Neural crest cell (in vitro differentiated cells): ENCODE results near the gene TMEM131L. TPM values are rescaled to one million over a fixed set of nuclear protein-coding genes. Genes with fewer than 3 reads are reported as not detected.
A peak's percentile ranks its signal among the peaks of the same experiment; 100 is the strongest.

Experiments used
- DNase-seq: peaks from one replicate; pipeline ENCODE4 v3.0.0; 2021; ENCODE audit warnings: low read depth, mixed read lengths, low spot score
- H3K27ac Mint-ChIP-seq: one replicate; pipeline ENCODE4 v1.8.0; 2021; ENCODE audit warnings: mild to moderate bottlenecking, mixed read lengths; ENCODE audit not compliant: unreplicated experiment
- H3K27me3 Mint-ChIP-seq: 2 replicates; pipeline ENCODE4 v1.8.0; 2021; ENCODE audit warnings: low read depth, mild to moderate bottlenecking, mixed read lengths
- H3K36me3 Mint-ChIP-seq: 2 replicates; pipeline ENCODE4 v1.8.0; 2021; ENCODE audit warnings: low read depth, mild to moderate bottlenecking, mixed read lengths
- H3K4me1 Mint-ChIP-seq: 2 replicates; pipeline ENCODE4 v1.8.0; 2021; ENCODE audit warnings: mixed read lengths
- H3K4me3 Mint-ChIP-seq: one replicate; pipeline ENCODE4 v1.8.0; 2021; ENCODE audit warnings: mild to moderate bottlenecking, mixed read lengths
- H3K9me3 Mint-ChIP-seq: 2 replicates; pipeline ENCODE4 v1.8.0; 2021; ENCODE audit warnings: mixed read lengths
- total RNA-seq: library from RNA; stranded (reverse); gene quantifications from 2 replicates; pipeline ENCODE4 v1.2.1, GENCODE V29; 2021
- TF ChIP-seq, protein P1 (sequence below): fragments of 200-600 bp; sonication (generic); conservative IDR thresholded peaks from 2 replicates; pipeline ENCODE4 v1.5.0; 2021; ENCODE audit warnings: antibody characterized with exemption, mild to moderate bottlenecking

TMEM131L gene
- total RNA-seq, 1 donor from 2014 or later: 36.1 TPM

DNA sequence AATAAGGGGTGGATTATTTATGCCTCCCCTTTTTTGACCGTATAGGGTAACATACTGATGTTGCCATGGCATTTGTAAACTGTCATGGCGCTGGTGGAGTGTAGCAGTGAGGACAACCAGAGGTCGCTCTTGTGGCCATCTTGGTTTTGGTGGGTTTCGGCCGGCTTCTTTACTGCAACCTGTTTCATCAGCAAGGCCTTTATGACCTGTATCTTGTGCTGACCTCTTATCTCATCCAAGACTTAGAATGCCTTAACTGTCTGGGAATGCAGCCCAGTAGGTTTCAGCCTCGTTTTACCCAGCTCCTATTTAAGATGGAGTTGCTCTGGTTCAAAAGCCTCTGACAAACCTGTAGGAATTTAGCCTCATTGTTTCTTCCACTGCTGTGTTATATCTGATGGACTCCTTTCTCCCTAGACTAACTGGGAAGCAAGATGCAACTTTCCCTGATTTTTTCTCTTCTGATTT, 71.4 kb downstream of the TMEM131L start:
- no peaks in the 10 kb centered on the region for H3K9me3 Mint-ChIP-seq
- no peak for DNase-seq
- no peaks in the 10 kb centered on the region for H3K27me3 Mint-ChIP-seq
- no peak overlapping the region for H3K4me3 Mint-ChIP-seq
- H3K4me1 Mint-ChIP-seq: peaks cover 46% of the 10 kb centered on the region
- TF ChIP-seq, protein P1, sequence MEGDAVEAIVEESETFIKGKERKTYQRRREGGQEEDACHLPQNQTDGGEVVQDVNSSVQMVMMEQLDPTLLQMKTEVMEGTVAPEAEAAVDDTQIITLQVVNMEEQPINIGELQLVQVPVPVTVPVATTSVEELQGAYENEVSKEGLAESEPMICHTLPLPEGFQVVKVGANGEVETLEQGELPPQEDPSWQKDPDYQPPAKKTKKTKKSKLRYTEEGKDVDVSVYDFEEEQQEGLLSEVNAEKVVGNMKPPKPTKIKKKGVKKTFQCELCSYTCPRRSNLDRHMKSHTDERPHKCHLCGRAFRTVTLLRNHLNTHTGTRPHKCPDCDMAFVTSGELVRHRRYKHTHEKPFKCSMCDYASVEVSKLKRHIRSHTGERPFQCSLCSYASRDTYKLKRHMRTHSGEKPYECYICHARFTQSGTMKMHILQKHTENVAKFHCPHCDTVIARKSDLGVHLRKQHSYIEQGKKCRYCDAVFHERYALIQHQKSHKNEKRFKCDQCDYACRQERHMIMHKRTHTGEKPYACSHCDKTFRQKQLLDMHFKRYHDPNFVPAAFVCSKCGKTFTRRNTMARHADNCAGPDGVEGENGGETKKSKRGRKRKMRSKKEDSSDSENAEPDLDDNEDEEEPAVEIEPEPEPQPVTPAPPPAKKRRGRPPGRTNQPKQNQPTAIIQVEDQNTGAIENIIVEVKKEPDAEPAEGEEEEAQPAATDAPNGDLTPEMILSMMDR: no peak
- H3K36me3 Mint-ChIP-seq: peaks cover 7% of the 10 kb centered on the region
- no peak overlapping the region for H3K27ac Mint-ChIP-seq

DNA sequence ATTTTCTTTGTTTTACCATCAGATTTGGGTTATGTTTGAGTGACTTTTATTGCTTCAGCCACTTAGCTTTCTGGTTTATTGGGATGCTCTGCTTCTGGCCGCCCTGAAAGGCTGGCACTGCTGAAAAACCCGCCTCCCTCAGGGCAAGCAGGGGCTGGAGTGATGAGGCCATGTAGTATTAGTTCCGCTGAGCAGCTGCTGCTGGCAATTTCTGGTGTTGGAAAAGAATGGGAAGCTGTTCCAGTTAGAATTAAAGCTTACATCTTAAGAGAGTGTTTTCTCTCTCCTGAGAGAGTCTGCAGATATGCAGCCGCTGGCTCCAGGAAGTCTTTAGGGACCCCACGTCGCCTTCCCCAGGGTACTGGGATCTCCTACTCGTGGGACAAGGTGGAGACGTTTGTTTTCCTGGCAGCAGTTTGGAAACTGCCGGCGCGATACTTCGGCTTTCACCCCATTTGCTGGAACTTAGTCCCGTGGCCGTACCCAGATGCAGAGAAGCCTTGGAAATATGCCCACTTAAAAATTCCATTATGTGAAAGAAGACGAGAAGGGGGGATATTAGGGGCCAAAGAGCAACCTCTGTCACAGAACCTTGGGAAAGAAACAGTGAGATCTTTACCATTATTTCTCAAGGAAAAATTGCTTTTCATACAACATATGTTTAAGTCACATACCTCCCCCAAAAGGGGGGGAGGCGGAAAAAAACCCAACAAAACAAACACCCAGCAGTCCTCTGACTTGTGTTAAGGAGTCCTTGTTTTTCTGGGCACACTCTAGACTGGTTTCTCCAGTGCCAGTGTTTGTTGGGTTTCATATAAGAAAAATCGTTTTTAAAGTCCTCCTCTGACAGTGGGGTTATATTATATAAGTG, 72.6 kb downstream of the TMEM131L start:
- Mint-ChIP-seq H3K4me3 (peak overlapping the region; percentile 27), H3K27ac (peak overlapping the region; percentile 71), H3K36me3 (peaks cover 8% of the 10 kb centered on the region), H3K9me3 (no peaks in the 10 kb centered on the region), H3K4me1 (peaks cover 49% of the 10 kb centered on the region), H3K27me3 (no peaks in the 10 kb centered on the region)
- DNase-seq: no peak
- TF ChIP-seq, protein P1: no peak

- H3K9me3 Mint-ChIP-seq: no peaks in the 10 kb centered on the region
- H3K27me3 Mint-ChIP-seq: no peaks in the 10 kb centered on the region
- H3K36me3 Mint-ChIP-seq: peaks cover 8% of the 10 kb centered on the region
- DNase-seq: no peak
- peak overlapping the region; percentile 27 for H3K4me3 Mint-ChIP-seq
- TF ChIP-seq, protein P1: no peak
- no peak overlapping the region for H3K27ac Mint-ChIP-seq
- peaks cover 45% of the 10 kb centered on the region for H3K4me1 Mint-ChIP-seq
Measured at GRCh38 chr4:153539422-153539821, 73.3 kb downstream of the TMEM131L start.

DNA sequence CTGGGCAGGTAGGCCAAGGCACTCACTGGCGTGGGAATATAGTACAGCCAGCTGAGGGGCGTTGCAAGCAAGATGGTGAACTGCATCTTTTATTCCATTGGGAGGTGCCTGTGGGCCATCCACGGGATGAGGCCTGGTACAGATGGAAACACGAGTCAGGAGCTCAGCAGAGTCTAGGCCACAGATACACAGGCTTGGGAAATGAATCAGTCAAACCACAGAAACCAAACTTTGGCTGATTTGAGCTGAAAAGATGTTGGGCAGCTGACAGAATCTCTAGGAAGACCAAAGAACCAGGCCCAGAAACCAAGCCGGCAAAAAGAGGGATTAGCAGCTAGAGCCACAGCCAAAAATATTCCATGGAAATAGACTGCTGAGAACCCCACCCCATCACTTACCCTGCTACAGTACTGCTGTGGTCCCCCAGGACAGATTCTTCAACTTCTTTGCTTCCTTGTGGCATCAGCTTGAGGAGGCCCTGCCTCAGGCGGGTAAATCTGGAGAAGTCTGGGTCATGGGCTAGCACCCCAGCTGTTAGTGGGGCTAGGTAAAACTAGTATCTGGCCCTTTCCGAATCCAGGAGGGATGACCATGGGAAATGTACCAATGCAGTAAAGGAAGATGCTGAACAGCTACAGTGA, 75.4 kb downstream of the TMEM131L start:
- no peak for DNase-seq
- peaks cover 32% of the 10 kb centered on the region for H3K4me1 Mint-ChIP-seq
- H3K27ac Mint-ChIP-seq: no peak overlapping the region
- H3K4me3 Mint-ChIP-seq: no peak overlapping the region
- peaks cover 5% of the 10 kb centered on the region for H3K36me3 Mint-ChIP-seq
- TF ChIP-seq, protein P1: no peak
- H3K9me3 Mint-ChIP-seq: no peaks in the 10 kb centered on the region
- H3K27me3 Mint-ChIP-seq: no peaks in the 10 kb centered on the region

DNA sequence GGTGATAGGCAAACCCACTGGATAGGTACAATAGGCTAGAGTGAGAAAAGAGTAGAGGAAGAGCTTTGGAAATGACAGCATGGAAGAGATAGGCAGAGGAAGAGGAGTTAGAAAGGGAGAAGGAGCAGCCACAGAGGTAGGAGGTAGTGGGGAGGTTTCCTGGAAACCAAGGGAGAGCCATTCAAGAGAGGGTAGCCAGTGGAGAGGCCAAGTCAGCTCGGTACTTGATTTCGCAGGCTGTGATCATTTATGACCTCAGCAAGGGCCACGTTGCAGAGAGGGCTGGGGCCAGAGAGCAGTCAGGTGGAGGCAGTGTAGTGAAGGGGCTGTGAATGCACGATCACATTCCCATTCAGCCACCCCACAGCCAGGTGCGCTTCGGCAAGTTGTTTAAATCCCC, 76.0 kb downstream of the TMEM131L start:
- no peak overlapping the region for H3K27ac Mint-ChIP-seq
- H3K4me3 Mint-ChIP-seq: no peak overlapping the region
- no peaks in the 10 kb centered on the region for H3K9me3 Mint-ChIP-seq
- TF ChIP-seq, protein P1: no peak
- no peaks in the 10 kb centered on the region for H3K27me3 Mint-ChIP-seq
- DNase-seq: no peak
- H3K36me3 Mint-ChIP-seq: peaks cover 5% of the 10 kb centered on the region
- H3K4me1 Mint-ChIP-seq: peaks cover 32% of the 10 kb centered on the region
